ENCODE results near the gene NVL. TPM values are rescaled to one million over a fixed set of nuclear protein-coding genes. Genes with fewer than 3 reads are reported as not detected.

The NVL gene
- total RNA-seq, 1 donor from 2014 or later: 46.7 TPM

GRCh38 chr1:224331326-224331725, 1.4 kb upstream of the NVL start:
- DNase-seq (ENCODE audit: extremely low spot score, unreplicated experiment): no peak
- H3K27ac Mint-ChIP-seq: peak overlapping the region; percentile 99
- peak overlapping the region; percentile 97 for H3K4me3 Mint-ChIP-seq
- peaks cover 21% of the 10 kb centered on the region for H3K4me1 Mint-ChIP-seq (ENCODE audit: unreplicated experiment)
- no peaks in the 10 kb centered on the region for H3K27me3 Mint-ChIP-seq
- no peaks in the 10 kb centered on the region for H3K9me3 Mint-ChIP-seq
- TF ChIP-seq CTCF (conservative IDR thresholded peaks at IDR 0.05): no peak
- H3K36me3 Mint-ChIP-seq: no peaks in the 10 kb centered on the region

GRCh38 chr1:224329484-224329841, 509 bp downstream of the NVL start:
- no peak for DNase-seq (ENCODE audit: extremely low spot score, unreplicated experiment)
- Mint-ChIP-seq H3K4me1 (ENCODE audit: unreplicated experiment) (peaks cover 21% of the 10 kb centered on the region), H3K27ac (peak overlapping the region; percentile 99), H3K4me3 (peak overlapping the region; percentile 97), H3K9me3 (no peaks in the 10 kb centered on the region), H3K27me3 (no peaks in the 10 kb centered on the region), H3K36me3 (no peaks in the 10 kb centered on the region)
- TF ChIP-seq CTCF (conservative IDR thresholded peaks at IDR 0.05): no peak

GRCh38 chr1:224328644-224329043, 1.3 kb downstream of the NVL start:
- Mint-ChIP-seq H3K4me1 (ENCODE audit: unreplicated experiment) (peaks cover 21% of the 10 kb centered on the region), H3K9me3 (no peaks in the 10 kb centered on the region), H3K4me3 (peak overlapping the region; percentile 84), H3K36me3 (no peaks in the 10 kb centered on the region), H3K27me3 (no peaks in the 10 kb centered on the region), H3K27ac (peak overlapping the region; percentile 48)
- no peak for TF ChIP-seq CTCF (conservative IDR thresholded peaks at IDR 0.05)
- DNase-seq (ENCODE audit: extremely low spot score, unreplicated experiment): no peak

- DNase-seq (ENCODE audit: extremely low spot score, unreplicated experiment): no peak
- peaks cover 5% of the 10 kb centered on the region for H3K36me3 Mint-ChIP-seq
- H3K4me1 Mint-ChIP-seq (ENCODE audit: unreplicated experiment): peaks cover 21% of the 10 kb centered on the region
- no peak for TF ChIP-seq CTCF (conservative IDR thresholded peaks at IDR 0.05)
- H3K27me3 Mint-ChIP-seq: no peaks in the 10 kb centered on the region
- no peak overlapping the region for H3K4me3 Mint-ChIP-seq
- no peak overlapping the region for H3K27ac Mint-ChIP-seq
- H3K9me3 Mint-ChIP-seq: no peaks in the 10 kb centered on the region
Observed at GRCh38 chr1:224325959-224326358, 4.0 kb downstream of the NVL start.

- no peak overlapping the region for H3K4me3 Mint-ChIP-seq
- no peak for TF ChIP-seq CTCF (conservative IDR thresholded peaks at IDR 0.05)
- H3K36me3 Mint-ChIP-seq: peaks cover 5% of the 10 kb centered on the region
- no peak for DNase-seq (ENCODE audit: extremely low spot score, unreplicated experiment)
- no peaks in the 10 kb centered on the region for H3K9me3 Mint-ChIP-seq
- H3K4me1 Mint-ChIP-seq (ENCODE audit: unreplicated experiment): no peaks in the 10 kb centered on the region
- no peak overlapping the region for H3K27ac Mint-ChIP-seq
- H3K27me3 Mint-ChIP-seq: no peaks in the 10 kb centered on the region
Observed at GRCh38 chr1:224321706-224322105, 8.3 kb downstream of the NVL start.
